Vagina (tissue), 2 donors: Measurements from ENCODE around the gene ATG3. TPM values are rescaled to one million over a fixed set of nuclear protein-coding genes. Genes with fewer than 3 reads are reported as not detected.

ENCODE experiments used
- DNase-seq, 2 donors: peaks; one replicate each; pipeline ENCODE4 v3.0.0-alpha.2; 2017; ENCODE audit errors: extremely low spot score in 2 of 2
- H3K27ac ChIP-seq: fragments of 200-600 bp; sonication (generic); one replicate; pipeline ENCODE4 v1.5.1; 2019
- H3K27me3 ChIP-seq: fragments of 200-600 bp; sonication (generic); one replicate; pipeline ENCODE4 v1.5.1; 2019
- H3K36me3 ChIP-seq, 2 donors: fragments of 200-600 bp; sonication (generic); one replicate each; pipeline ENCODE4 v1.5.1; 2017 to 2019
- H3K4me1 ChIP-seq: fragments of 200-600 bp; sonication (generic); one replicate; pipeline ENCODE4 v1.5.1; 2019
- H3K4me3 ChIP-seq, 2 donors: fragments of 200-600 bp; sonication (generic); 1 replicate in 1 of 2; 2 replicates in 1 of 2; pipeline ENCODE4 v1.5.1; 2016 to 2019
- H3K9me3 ChIP-seq: fragments of 200-600 bp; sonication (generic); one replicate; pipeline ENCODE4 v1.5.1; 2019
- CTCF ChIP-seq, 3 experiments: fragments of 450-650 bp in 2 of 3; fragments of 200-600 bp in 1 of 3; sonication (generic) in 1 of 3; IDR thresholded peaks; one replicate each; pipeline ENCODE4 v1.5.1; 2017 to 2019; ENCODE audit warnings: antibody characterized with exemption in 3 of 3, mild to moderate bottlenecking in 2 of 3, moderate library complexity in 2 of 3
- POLR2A ChIP-seq, 2 donors: fragments of 450-650 bp; IDR thresholded peaks; one replicate each; pipeline ENCODE4 v1.6.1; 2017; ENCODE audit warnings: antibody characterized with exemption in 2 of 2, mild to moderate bottlenecking in 2 of 2, moderate library complexity in 2 of 2
- POLR2AphosphoS5 ChIP-seq, 2 donors: sonication (generic); formaldehyde crosslinking; IDR thresholded peaks; one replicate each; pipeline ENCODE4 v1.9.0; 2017; ENCODE audit warnings: antibody characterized with exemption in 2 of 2, mild to moderate bottlenecking in 2 of 2, low read depth in 1 of 2; ENCODE audit not compliant: insufficient read depth in 1 of 2
- intact Hi-C: fragments of 100-400 bp; cut with DNase I; formaldehyde crosslinking; loops from one replicate; pipeline ENCODE4 v1.15.1; 2023
- total RNA-seq: library from RNA; depleted of rRNA; stranded (reverse); fragments of >200 nt; gene quantifications from one replicate; pipeline ENCODE4 v1.2.3, GENCODE V29; 2016

The ATG3 gene
- total RNA-seq, 1 donor from 2014 or later, result 56.5 TPM

GRCh38 chr3:112593258-112593657 lies 31.5 kb upstream of the ATG3 start:
- DNase-seq, result no peak
- Histone ChIP-seq H3K4me3 (no peak overlapping the region), H3K4me1 (no peaks in the 10 kb centered on the region), H3K27me3 (no peaks in the 10 kb centered on the region), H3K36me3 (peaks cover 0 to 8% of the 10 kb centered on the region in 2 donors), H3K27ac (no peak overlapping the region), H3K9me3 (no peaks in the 10 kb centered on the region)
- TF ChIP-seq CTCF (IDR thresholded peaks at IDR 0.05), result no peak
- no peak for TF ChIP-seq POLR2A (IDR thresholded peaks at IDR 0.05)
- no peak for TF ChIP-seq POLR2AphosphoS5 (IDR thresholded peaks at IDR 0.05; ENCODE audit: insufficient read depth in 1 of 2, low read depth in 1 of 2)
- intact Hi-C loops, result no loop called here

- Histone ChIP-seq H3K4me1 (no peaks in the 10 kb centered on the region), H3K27ac (no peak overlapping the region), H3K36me3 (peaks cover 0 to 46% of the 10 kb centered on the region in 2 donors), H3K27me3 (no peaks in the 10 kb centered on the region), H3K9me3 (no peaks in the 10 kb centered on the region), H3K4me3 (no peak overlapping the region)
- DNase-seq, result no peak
- TF ChIP-seq POLR2A (IDR thresholded peaks at IDR 0.05) (no peak), CTCF (IDR thresholded peaks at IDR 0.05) (no peak), POLR2AphosphoS5 (IDR thresholded peaks at IDR 0.05; ENCODE audit: insufficient read depth in 1 of 2, low read depth in 1 of 2) (no peak)
- intact Hi-C loops, result no loop called here
These were observed 25.6 kb upstream of the ATG3 start for GRCh38 chr3:112587336-112587735.

GRCh38 chr3:112585782-112586181 lies 24.0 kb upstream of the ATG3 start:
- Histone ChIP-seq H3K4me1 (no peaks in the 10 kb centered on the region), H3K4me3 (no peak overlapping the region), H3K27ac (no peak overlapping the region), H3K27me3 (no peaks in the 10 kb centered on the region), H3K36me3 (peaks cover 0 to 51% of the 10 kb centered on the region in 2 donors), H3K9me3 (no peaks in the 10 kb centered on the region)
- TF ChIP-seq CTCF (IDR thresholded peaks at IDR 0.05) (no peak), POLR2AphosphoS5 (IDR thresholded peaks at IDR 0.05; ENCODE audit: insufficient read depth in 1 of 2, low read depth in 1 of 2) (no peak), POLR2A (IDR thresholded peaks at IDR 0.05) (no peak)
- DNase-seq, result no peak
- intact Hi-C loops, result no loop called here

- intact Hi-C loops, result no loop called here
- Histone ChIP-seq H3K4me1 (no peaks in the 10 kb centered on the region), H3K27ac (no peak overlapping the region), H3K27me3 (no peaks in the 10 kb centered on the region), H3K9me3 (no peaks in the 10 kb centered on the region), H3K4me3 (no peak overlapping the region), H3K36me3 (peaks cover 0 to 54% of the 10 kb centered on the region in 2 donors)
- TF ChIP-seq POLR2AphosphoS5 (IDR thresholded peaks at IDR 0.05; ENCODE audit: insufficient read depth in 1 of 2, low read depth in 1 of 2) (no peak), CTCF (IDR thresholded peaks at IDR 0.05) (no peak), POLR2A (IDR thresholded peaks at IDR 0.05) (no peak)
- DNase-seq, result no peak
These were observed 21.3 kb upstream of the ATG3 start for GRCh38 chr3:112583105-112583504.

GRCh38 chr3:112582244-112582874 lies 20.6 kb upstream of the ATG3 start:
- DNase-seq, result no peak
- no peak overlapping the region for H3K4me3 ChIP-seq
- no peaks in the 10 kb centered on the region for H3K4me1 ChIP-seq
- no peaks in the 10 kb centered on the region for H3K27me3 ChIP-seq
- H3K27ac ChIP-seq, result no peak overlapping the region
- no peak for TF ChIP-seq POLR2A (IDR thresholded peaks at IDR 0.05)
- TF ChIP-seq CTCF (IDR thresholded peaks at IDR 0.05), result peak; percentile 32 to 49 (median 43)
- H3K36me3 ChIP-seq, result peaks cover 0 to 47% of the 10 kb centered on the region in 2 donors
- H3K9me3 ChIP-seq, result no peaks in the 10 kb centered on the region
- intact Hi-C loops, result no loop called here
